ENCODE measurements around the gene PAXX.
"Not testable (repeated sequence)": the region's sequence is repeated elsewhere in the genome, so short reads cannot be mapped to it uniquely, and the experiment has no call there.

PAXX gene

GRCh38 chr9:137029058-137029936, 37.1 kb downstream of the PAXX start:
- no peak overlapping the region for H3K4me3 ChIP-seq (ENCODE audit: low read depth, low read length)
- TF ChIP-seq CTCF (IDR thresholded peaks at IDR 0.05; ENCODE audit: low read depth, low read length), result peak; percentile 92

DNA sequence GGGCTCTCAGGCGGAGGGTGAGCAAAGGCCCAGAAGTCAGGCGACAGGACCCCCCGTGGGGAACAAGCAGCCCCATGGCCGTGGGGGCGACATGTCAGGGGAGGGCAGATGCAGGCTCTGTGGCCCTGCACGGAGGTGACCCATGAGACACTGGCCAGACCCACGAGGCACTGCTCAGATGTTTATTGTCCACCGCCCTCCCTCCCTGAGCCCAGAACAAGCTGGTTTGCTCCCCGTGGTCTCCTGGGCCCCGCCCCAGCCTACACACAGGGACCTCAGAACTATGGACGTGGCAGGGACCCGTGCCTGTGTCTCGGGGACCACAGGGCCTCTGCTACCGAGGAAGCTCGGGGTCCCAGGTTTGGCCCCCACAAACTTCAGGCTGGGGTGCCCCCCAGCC, 37.8 kb downstream of the PAXX start:
- TF ChIP-seq CTCF (IDR thresholded peaks at IDR 0.05; ENCODE audit: low read depth, low read length), result no peak
- no peak overlapping the region for H3K4me3 ChIP-seq (ENCODE audit: low read depth, low read length)

DNA sequence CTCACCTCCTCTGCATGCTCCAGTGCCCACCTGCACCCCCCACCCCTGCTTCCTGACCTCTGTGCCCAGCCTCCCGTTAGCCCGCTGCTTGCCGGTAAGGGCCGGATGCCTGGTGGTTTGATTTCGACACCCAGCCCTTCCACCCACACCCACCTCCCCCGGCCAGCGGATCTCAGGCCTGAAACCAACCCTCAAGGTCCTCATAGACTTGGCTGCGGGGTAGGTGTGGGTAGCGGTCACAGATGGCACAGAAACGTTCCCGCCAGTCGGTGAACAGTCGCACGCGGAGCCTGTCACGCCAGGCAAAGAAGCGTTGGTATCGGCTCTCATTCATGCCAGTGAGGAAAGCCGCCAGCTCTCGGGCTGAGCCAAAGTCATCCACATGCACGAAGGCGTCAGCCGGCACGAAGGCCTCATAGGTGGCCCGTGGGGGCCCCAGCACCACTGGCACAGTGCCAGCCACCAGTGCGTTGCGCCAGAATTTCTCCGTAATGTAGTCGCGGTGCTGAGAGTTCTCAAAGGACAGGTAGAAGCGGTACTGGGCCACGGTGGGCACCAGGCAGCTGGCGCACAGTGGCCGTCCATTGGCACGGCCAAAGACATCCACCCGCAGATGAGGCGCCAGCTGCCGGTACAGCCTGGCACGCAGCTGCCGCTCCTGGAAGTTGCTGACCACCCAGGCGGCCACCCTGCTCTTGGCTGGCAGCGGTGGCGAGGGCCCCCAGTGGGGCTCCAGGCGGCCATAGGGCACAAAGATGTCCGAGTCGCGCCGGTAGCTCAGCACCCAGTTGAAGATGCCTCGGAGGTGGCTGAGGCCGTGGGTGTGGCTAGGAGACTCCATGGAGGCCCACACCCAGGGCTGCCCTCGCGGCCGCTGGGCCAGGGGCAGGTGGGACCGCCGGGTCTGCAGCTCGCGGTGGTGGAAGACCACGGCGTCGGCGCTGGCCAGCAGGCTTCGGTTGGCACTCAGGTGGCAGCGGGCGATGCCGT, 38.6 kb downstream of the PAXX start:
- H3K4me3 ChIP-seq (ENCODE audit: low read depth, low read length), result no peak overlapping the region

GRCh38 chr9:137031904-137032640, 39.9 kb downstream of the PAXX start, which contains the start of gene FUT7:
FUT7 (minus strand) TSS chr9:137032088; CDS start chr9:137031991, 97 bp downstream.
- no peak for TF ChIP-seq CTCF (IDR thresholded peaks at IDR 0.05; ENCODE audit: low read depth, low read length)
- no peak within 1 kb of the TSS for H3K4me3 ChIP-seq (ENCODE audit: low read depth, low read length)

More for the DNA sequence above, 38.6 kb downstream of the PAXX start:
- TF ChIP-seq CTCF (IDR thresholded peaks at IDR 0.05; ENCODE audit: low read depth, low read length), result no peak

DNA sequence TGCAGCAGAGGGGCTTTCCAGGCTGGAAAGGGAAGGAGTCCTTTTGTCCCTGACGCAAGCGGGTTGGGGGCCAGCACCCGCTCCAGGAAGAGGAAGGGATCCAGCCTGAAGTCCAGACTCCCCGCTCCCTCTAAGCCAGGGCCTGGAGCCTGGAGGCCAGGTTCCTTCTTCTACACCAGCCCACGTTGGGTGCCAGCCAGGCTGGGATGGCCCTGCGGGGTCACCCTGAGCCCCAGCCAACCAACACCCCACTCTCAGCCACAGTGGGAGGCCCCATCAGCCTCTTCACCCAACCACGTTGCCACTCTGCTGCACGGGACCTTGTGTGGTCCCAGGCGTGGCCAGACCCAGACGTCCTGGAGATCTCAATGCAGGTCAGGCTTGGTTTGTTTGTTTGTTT, 40.6 kb downstream of the PAXX start:
- no peak for TF ChIP-seq CTCF (IDR thresholded peaks at IDR 0.05; ENCODE audit: low read depth, low read length)
- no peak overlapping the region for H3K4me3 ChIP-seq (ENCODE audit: low read depth, low read length)

DNA sequence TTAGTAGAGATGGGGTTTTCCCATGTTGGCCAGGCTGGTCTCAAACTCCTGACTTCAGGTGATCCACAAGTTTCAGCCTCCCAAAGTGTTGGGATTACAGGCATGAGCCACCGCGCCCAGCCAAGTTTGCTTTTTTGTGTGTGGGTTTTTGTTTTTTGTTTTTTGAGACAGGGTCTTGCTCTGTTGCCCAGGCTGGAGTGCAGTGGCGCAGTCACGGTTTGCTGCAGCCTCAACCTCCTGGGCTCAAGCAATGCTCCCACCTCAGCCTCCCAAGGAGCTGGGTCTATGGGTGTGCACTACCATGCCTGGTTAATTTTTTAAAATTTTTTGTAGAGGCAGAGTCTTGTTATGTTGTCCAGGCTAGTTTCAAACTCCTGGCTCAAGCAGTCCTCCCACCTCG, 41.3 kb downstream of the PAXX start:
- not testable (repeated sequence) for H3K4me3 ChIP-seq (ENCODE audit: low read depth, low read length)

DNA sequence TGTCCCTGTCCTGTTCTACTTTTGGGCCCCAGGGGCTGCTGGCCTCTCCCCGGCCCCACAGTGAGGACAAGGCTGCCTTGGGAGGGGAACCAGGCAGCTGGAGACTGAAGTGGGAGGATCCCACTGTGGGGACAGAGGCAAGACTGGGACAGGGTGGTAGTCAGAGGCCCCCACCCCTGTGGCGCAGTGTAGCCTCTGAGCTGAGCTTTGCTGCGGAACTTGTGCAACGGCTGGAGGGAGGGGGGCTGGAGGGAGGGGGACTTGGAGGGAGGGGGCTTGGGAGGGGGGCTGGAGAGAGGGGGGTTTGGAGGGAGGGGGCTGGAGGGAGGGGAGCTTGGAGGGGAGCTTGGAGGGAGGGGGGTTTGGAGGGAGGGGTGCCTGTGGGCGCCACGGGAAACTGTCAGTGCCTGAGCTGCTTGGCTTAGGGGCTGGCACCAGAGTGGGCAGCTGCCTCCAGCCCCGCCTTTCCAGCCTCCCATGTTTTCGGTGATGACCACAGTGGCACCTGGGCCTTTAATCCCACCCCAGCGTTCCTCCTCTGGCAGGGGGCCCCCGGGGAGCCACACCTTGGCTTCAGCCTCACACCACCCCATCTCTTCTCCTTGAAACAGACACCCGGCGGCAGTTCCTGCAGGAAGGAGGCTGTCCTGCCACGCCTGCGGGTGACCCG, 42.0 kb downstream of the PAXX start:
- no peak for TF ChIP-seq CTCF (IDR thresholded peaks at IDR 0.05; ENCODE audit: low read depth, low read length)
- no peak overlapping the region for H3K4me3 ChIP-seq (ENCODE audit: low read depth, low read length)

All from WI38 (cell line).